GM23338 (cell line): ENCODE results near the gene AGFG1. TPM values are rescaled to one million over a fixed set of nuclear protein-coding genes. Genes with fewer than 3 reads are reported as not detected.
"Not testable (repeated sequence)": the region's sequence is repeated elsewhere in the genome, so short reads cannot be mapped to it uniquely, and the experiment has no call there.

ENCODE experiments used
- ATAC-seq: fragments of 200-7000 bp; cut with Tn5 transposase; 3 replicates; pipeline ENCODE4 v1.9.1; 2020
- DNase-seq: peaks from one replicate; pipeline ENCODE4 v3.0.0-alpha.2; 2015; ENCODE audit warnings: low spot score
- H2AFZ ChIP-seq: fragments of 200-600 bp; sonication (generic); 2 replicates; pipeline ENCODE4 v1.8.0; 2016; ENCODE audit warnings: antibody characterized with exemption, mild to moderate bottlenecking, moderate library complexity
- H3F3A ChIP-seq: fragments of 200-600 bp; sonication (generic); replicated peaks from 2 replicates; pipeline ENCODE4 v1.8.0; 2017; ENCODE audit warnings: antibody characterized with exemption, mixed run types, low read depth
- H3K27ac ChIP-seq: fragments of 200-600 bp; sonication (generic); 2 replicates; pipeline ENCODE4 v1.6.1; 2016; ENCODE audit warnings: low read depth
- H3K27me3 ChIP-seq: fragments of 200-600 bp; sonication (generic); 2 replicates; pipeline ENCODE4 v1.8.0; 2016; ENCODE audit warnings: mild to moderate bottlenecking, mixed run types, moderate library complexity; ENCODE audit not compliant: insufficient read depth
- H3K36me3 ChIP-seq: fragments of 200-600 bp; sonication (generic); 2 replicates; pipeline ENCODE4 v1.8.0; 2016; ENCODE audit warnings: mild to moderate bottlenecking; ENCODE audit not compliant: insufficient read depth
- H3K4me1 ChIP-seq: fragments of 200-600 bp; sonication (generic); 2 replicates; pipeline ENCODE4 v1.8.0; 2016; ENCODE audit warnings: mild to moderate bottlenecking, moderate library complexity; ENCODE audit not compliant: insufficient read depth
- H3K4me2 ChIP-seq: fragments of 200-600 bp; sonication (generic); 2 replicates; pipeline ENCODE4 v1.7.1; 2017; ENCODE audit warnings: mixed run types
- H3K4me3 ChIP-seq: fragments of 200-600 bp; sonication (generic); 2 replicates; pipeline ENCODE4 v1.6.1; 2016; ENCODE audit warnings: mixed run types
- H3K79me2 ChIP-seq: fragments of 200-600 bp; sonication (generic); replicated peaks from 2 replicates; pipeline ENCODE4 v1.8.0; 2017; ENCODE audit warnings: mild to moderate bottlenecking; ENCODE audit not compliant: insufficient read depth
- H3K9me2 ChIP-seq: fragments of 200-600 bp; sonication (generic); 2 replicates; pipeline ENCODE4 v1.8.0; 2017; ENCODE audit not compliant: insufficient read depth
- H4K20me1 ChIP-seq: fragments of 200-600 bp; sonication (generic); replicated peaks from 2 replicates; pipeline ENCODE4 v1.8.0; 2017; ENCODE audit warnings: mild to moderate bottlenecking; ENCODE audit not compliant: insufficient read depth
- H3K27ac Mint-ChIP-seq: 2 replicates; pipeline ENCODE4 v1.8.0; 2020; ENCODE audit warnings: inconsistent platforms, mild to moderate bottlenecking, moderate library complexity, mixed read lengths
- H3K27me3 Mint-ChIP-seq: 3 replicates; pipeline ENCODE4 v1.8.0; 2022; ENCODE audit warnings: low read depth, mild to moderate bottlenecking, moderate library complexity, mixed read lengths, inconsistent platforms; ENCODE audit not compliant: insufficient read depth, poor library complexity
- H3K36me3 Mint-ChIP-seq: 3 replicates; pipeline ENCODE4 v1.8.0; 2021; ENCODE audit warnings: low read depth, mild to moderate bottlenecking, inconsistent platforms, moderate library complexity, mixed read lengths
- H3K4me1 Mint-ChIP-seq: 3 replicates; pipeline ENCODE4 v1.8.0; 2020; ENCODE audit warnings: mild to moderate bottlenecking, inconsistent platforms, mixed read lengths
- H3K4me3 Mint-ChIP-seq: 3 replicates; pipeline ENCODE4 v1.8.0; 2021; ENCODE audit warnings: moderate library complexity, mild to moderate bottlenecking, inconsistent platforms, mixed read lengths
- H3K9me3 Mint-ChIP-seq: 3 replicates; pipeline ENCODE4 v1.8.0; 2020; ENCODE audit warnings: moderate library complexity, mild to moderate bottlenecking, inconsistent platforms, mixed read lengths
- CREB1 ChIP-seq: fragments of 250-450 bp; sonication (Bioruptor Pico); IDR thresholded peaks from 2 replicates; pipeline ENCODE4 v1.5.0; 2020; ENCODE audit warnings: low read depth, mild to moderate bottlenecking, moderate library complexity
- CTCF ChIP-seq, 2 experiments: fragments of 200-600 bp in 1 of 2; sonication (generic) in 1 of 2; conservative IDR thresholded peaks; 2 replicates each; pipeline versions ENCODE4 v1.5.1 to v1.6.1; 2016 to 2017; ENCODE audit warnings: antibody characterized with exemption in 2 of 2, low read depth in 2 of 2, mild to moderate bottlenecking in 2 of 2, moderate library complexity in 1 of 2
- ETS1 ChIP-seq: IDR thresholded peaks from 2 replicates; pipeline ENCODE4 v1.6.1; 2016; ENCODE audit warnings: antibody characterized with exemption
- EZH2 ChIP-seq: fragments of 200-600 bp; sonication (generic); IDR thresholded peaks from one replicate; pipeline ENCODE4 v1.8.0; 2017; ENCODE audit warnings: antibody characterized with exemption, mild to moderate bottlenecking, low read depth; ENCODE audit not compliant: unreplicated experiment
- EZH2phosphoT487 ChIP-seq: fragments of 200-600 bp; sonication (generic); IDR thresholded peaks from one replicate; pipeline ENCODE4 v1.8.1; 2018; ENCODE audit warnings: antibody characterized with exemption; ENCODE audit not compliant: unreplicated experiment
- JUNB ChIP-seq: IDR thresholded peaks from one replicate; pipeline ENCODE4 v1.6.1; 2016; ENCODE audit warnings: antibody characterized with exemption; ENCODE audit not compliant: unreplicated experiment
- POLR2AphosphoS5 ChIP-seq: IDR thresholded peaks from 2 replicates; pipeline ENCODE4 v1.6.1; 2016; ENCODE audit warnings: antibody characterized with exemption, low read depth
- ZNF114 ChIP-seq: fragments of 250-450 bp; sonication (Bioruptor Pico); IDR thresholded peaks from 2 replicates; pipeline ENCODE4 v1.5.0; 2020; ENCODE audit warnings: mild to moderate bottlenecking, moderate library complexity
- ZNF331 ChIP-seq: fragments of 250-450 bp; sonication (Bioruptor Pico); IDR thresholded peaks from 2 replicates; pipeline ENCODE4 v1.5.0; 2020; ENCODE audit warnings: low read depth, mild to moderate bottlenecking, moderate library complexity
- polyA plus RNA-seq: library from polyadenylated mRNA; unstranded; fragments of >200 nt; fragmentation: Nextera tagmentation; extraction: Ambion mirVana; gene quantifications from 2 replicates; pipeline ENCODE4 v1.2.1, GENCODE V29; 2016
- total RNA-seq: library from RNA; depleted of rRNA; stranded (reverse); fragments of >200 nt; shearing (Covaris generic); gene quantifications from 2 replicates; pipeline ENCODE4 v1.2.3, GENCODE V29; 2014
- TF ChIP-seq, protein P1 (sequence below): fragments of 250-450 bp; sonication (Bioruptor Pico); IDR thresholded peaks from 2 replicates; pipeline ENCODE4 v1.5.0; 2020; ENCODE audit warnings: mild to moderate bottlenecking, moderate library complexity

AGFG1 gene
- total and polyA plus RNA-seq, 2 experiments from 2014 or later = 14.5 to 113 TPM

DNA sequence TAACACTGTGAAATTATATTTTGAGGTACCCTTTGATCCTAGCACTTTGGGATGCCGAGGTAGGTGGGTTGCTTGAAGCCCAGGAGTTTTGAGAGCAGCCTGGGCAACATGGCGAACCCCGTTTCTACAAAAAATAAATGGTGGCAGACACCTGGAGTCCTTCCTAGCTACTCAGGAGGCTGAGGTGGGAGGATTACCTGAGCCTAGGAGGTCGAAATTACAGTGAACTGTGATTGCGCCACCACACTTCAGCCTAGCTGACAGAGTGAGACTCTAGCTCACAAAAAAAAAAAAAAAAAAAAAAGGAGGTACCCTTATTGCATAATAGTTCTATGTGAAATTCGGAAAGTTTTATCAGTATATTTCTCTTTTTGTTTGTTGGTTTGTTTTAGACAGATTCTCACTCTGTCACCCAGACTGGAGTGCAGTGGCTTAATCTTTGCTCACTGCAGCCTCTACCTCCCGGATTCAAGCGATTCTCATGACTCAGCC is 67.6 kb downstream of the AGFG1 start:
- DNase-seq (no peak), ATAC-seq (no peak)
- Histone ChIP-seq H3K36me3 (peaks cover 45% of the 10 kb centered on the region), H3K4me3 (no peak overlapping the region), H4K20me1 (peaks cover 4% of the 10 kb centered on the region; the same call in 1 of the 2 replicates), H3F3A (no peaks in the 10 kb centered on the region), H2AFZ (no peak overlapping the region), H3K9me2 (no peaks in the 10 kb centered on the region), H3K27me3 (no peaks in the 10 kb centered on the region), H3K27ac (no peak overlapping the region), H3K4me1 (no peaks in the 10 kb centered on the region), H3K79me2 (peaks cover 49% of the 10 kb centered on the region), H3K4me2 (no peak overlapping the region)
- H3K4me1 Mint-ChIP-seq = no peaks in the 10 kb centered on the region
- H3K27me3 Mint-ChIP-seq = peaks cover 2% of the 10 kb centered on the region
- no peak for TF ChIP-seq CTCF (conservative IDR thresholded peaks at IDR 0.05; ENCODE audit: low read depth in 2 of 2)
- TF ChIP-seq CREB1 (CRISPR knock-in tag) = no peak
- no peak for TF ChIP-seq EZH2
- no peak for TF ChIP-seq ETS1
- TF ChIP-seq EZH2phosphoT487 = no peak
- TF ChIP-seq ZNF114 (CRISPR knock-in tag) = no peak
- no peak for TF ChIP-seq ZNF331
- TF ChIP-seq POLR2AphosphoS5 = no peak
- TF ChIP-seq JUNB = no peak
- TF ChIP-seq, protein P1, sequence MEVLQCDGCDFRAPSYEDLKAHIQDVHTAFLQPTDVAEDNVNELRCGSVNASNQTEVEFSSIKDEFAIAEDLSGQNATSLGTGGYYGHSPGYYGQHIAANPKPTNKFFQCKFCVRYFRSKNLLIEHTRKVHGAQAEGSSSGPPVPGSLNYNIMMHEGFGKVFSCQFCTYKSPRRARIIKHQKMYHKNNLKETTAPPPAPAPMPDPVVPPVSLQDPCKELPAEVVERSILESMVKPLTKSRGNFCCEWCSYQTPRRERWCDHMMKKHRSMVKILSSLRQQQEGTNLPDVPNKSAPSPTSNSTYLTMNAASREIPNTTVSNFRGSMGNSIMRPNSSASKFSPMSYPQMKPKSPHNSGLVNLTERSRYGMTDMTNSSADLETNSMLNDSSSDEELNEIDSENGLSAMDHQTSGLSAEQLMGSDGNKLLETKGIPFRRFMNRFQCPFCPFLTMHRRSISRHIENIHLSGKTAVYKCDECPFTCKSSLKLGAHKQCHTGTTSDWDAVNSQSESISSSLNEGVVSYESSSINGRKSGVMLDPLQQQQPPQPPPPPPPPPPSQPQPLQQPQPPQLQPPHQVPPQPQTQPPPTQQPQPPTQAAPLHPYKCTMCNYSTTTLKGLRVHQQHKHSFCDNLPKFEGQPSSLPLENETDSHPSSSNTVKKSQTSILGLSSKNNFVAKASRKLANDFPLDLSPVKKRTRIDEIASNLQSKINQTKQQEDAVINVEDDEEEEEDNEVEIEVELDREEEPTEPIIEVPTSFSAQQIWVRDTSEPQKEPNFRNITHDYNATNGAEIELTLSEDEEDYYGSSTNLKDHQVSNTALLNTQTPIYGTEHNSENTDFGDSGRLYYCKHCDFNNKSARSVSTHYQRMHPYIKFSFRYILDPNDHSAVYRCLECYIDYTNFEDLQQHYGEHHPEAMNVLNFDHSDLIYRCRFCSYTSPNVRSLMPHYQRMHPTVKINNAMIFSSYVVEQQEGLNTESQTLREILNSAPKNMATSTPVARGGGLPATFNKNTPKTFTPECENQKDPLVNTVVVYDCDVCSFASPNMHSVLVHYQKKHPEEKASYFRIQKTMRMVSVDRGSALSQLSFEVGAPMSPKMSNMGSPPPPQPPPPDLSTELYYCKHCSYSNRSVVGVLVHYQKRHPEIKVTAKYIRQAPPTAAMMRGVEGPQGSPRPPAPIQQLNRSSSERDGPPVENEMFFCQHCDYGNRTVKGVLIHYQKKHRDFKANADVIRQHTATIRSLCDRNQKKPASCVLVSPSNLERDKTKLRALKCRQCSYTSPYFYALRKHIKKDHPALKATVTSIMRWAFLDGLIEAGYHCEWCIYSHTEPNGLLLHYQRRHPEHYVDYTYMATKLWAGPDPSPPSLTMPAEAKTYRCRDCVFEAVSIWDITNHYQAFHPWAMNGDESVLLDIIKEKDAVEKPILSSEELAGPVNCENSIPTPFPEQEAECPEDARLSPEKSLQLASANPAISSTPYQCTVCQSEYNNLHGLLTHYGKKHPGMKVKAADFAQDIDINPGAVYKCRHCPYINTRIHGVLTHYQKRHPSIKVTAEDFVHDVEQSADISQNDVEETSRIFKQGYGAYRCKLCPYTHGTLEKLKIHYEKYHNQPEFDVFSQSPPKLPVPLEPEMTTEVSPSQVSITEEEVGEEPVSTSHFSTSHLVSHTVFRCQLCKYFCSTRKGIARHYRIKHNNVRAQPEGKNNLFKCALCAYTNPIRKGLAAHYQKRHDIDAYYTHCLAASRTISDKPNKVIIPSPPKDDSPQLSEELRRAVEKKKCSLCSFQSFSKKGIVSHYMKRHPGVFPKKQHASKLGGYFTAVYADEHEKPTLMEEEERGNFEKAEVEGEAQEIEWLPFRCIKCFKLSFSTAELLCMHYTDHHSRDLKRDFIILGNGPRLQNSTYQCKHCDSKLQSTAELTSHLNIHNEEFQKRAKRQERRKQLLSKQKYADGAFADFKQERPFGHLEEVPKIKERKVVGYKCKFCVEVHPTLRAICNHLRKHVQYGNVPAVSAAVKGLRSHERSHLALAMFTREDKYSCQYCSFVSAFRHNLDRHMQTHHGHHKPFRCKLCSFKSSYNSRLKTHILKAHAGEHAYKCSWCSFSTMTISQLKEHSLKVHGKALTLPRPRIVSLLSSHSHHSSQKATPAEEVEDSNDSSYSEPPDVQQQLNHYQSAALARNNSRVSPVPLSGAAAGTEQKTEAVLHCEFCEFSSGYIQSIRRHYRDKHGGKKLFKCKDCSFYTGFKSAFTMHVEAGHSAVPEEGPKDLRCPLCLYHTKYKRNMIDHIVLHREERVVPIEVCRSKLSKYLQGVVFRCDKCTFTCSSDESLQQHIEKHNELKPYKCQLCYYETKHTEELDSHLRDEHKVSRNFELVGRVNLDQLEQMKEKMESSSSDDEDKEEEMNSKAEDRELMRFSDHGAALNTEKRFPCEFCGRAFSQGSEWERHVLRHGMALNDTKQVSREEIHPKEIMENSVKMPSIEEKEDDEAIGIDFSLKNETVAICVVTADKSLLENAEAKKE (CRISPR knock-in tag) = no peak
- no peak overlapping the region for H3K27ac Mint-ChIP-seq
- H3K36me3 Mint-ChIP-seq = peaks cover 86% of the 10 kb centered on the region
- H3K9me3 Mint-ChIP-seq = peaks cover 33% of the 10 kb centered on the region
- no peak overlapping the region for H3K4me3 Mint-ChIP-seq

DNA sequence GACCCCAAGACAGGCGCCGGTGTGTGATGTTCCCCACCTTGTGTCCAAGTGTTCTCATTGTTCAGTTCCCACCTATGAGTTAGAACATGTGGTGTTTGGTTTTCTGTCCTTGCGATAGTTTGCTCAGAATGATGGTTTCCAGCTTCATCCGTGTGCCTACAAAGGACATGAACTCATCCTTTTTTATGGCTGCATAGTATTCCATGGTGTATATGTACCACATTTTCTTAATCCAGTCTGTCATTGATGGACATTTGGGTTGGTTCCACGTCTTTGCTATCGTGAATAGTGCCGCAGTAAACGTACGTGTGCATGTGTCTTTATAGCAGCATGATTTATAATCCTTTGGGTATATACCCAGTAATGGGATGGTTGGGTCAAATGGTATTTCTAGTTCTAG is 68.4 kb downstream of the AGFG1 start:
- H3K27me3 Mint-ChIP-seq, ATAC-seq, H4K20me1 ChIP-seq, H3K27ac Mint-ChIP-seq, H3K4me3 Mint-ChIP-seq, H3K4me1 Mint-ChIP-seq, H3K4me2 ChIP-seq, H3K4me3 ChIP-seq, H3K27ac ChIP-seq, H3K4me1 ChIP-seq, H2AFZ ChIP-seq, H3F3A ChIP-seq, H3K9me2 ChIP-seq, H3K27me3 ChIP-seq, DNase-seq: not testable (repeated sequence)
- Mint-ChIP-seq H3K36me3 (peaks cover 91% of the 10 kb centered on the region), H3K9me3 (peaks cover 42% of the 10 kb centered on the region)
- Histone ChIP-seq H3K36me3 (peaks cover 44% of the 10 kb centered on the region), H3K79me2 (peaks cover 56% of the 10 kb centered on the region)
